ENCODE data around the gene EVA1A.
"Not testable (repeated sequence)": the region's sequence is repeated elsewhere in the genome, so short reads cannot be mapped to it uniquely, and the experiment has no call there.

EVA1A gene

GRCh38 chr2:75483878-75484277 lies 76.9 kb downstream of the EVA1A start:
- no peak for DNase-seq

- no peak for DNase-seq
Observed at GRCh38 chr2:75482398-75482797, 78.3 kb downstream of the EVA1A start.

- no peak for DNase-seq
Observed at GRCh38 chr2:75480971-75481836, 79.5 kb downstream of the EVA1A start.

GRCh38 chr2:75477696-75478095 lies 83.0 kb downstream of the EVA1A start:
- not testable (repeated sequence) for DNase-seq

- DNase-seq: peak; percentile 16
Observed at GRCh38 chr2:75476761-75477160, 84.0 kb downstream of the EVA1A start.

GRCh38 chr2:75475976-75476375 lies 84.8 kb downstream of the EVA1A start:
- peak; percentile 6 for DNase-seq

- DNase-seq: no peak
Observed at GRCh38 chr2:75475049-75475448, 85.7 kb downstream of the EVA1A start.

- no peak for DNase-seq
Observed at GRCh38 chr2:75474115-75474514, 86.6 kb downstream of the EVA1A start.

- no peak for DNase-seq
Observed at GRCh38 chr2:75466708-75467311, 93.9 kb downstream of the EVA1A start.

GRCh38 chr2:75465317-75465984 lies 95.3 kb downstream of the EVA1A start:
- DNase-seq: no peak

- peak; percentile 15 for DNase-seq
Observed at GRCh38 chr2:75464348-75464946, 96.3 kb downstream of the EVA1A start.

- DNase-seq: no peak
Observed at GRCh38 chr2:75462721-75463120, 98.0 kb downstream of the EVA1A start.

GRCh38 chr2:75462206-75462605 lies 98.5 kb downstream of the EVA1A start:
- DNase-seq: no peak

- no peak for DNase-seq
Observed at GRCh38 chr2:75460630-75461029, 100.1 kb downstream of the EVA1A start.

GRCh38 chr2:75459565-75460310 lies 101.0 kb downstream of the EVA1A start:
- DNase-seq: no peak

GRCh38 chr2:75458201-75458600 lies 102.5 kb downstream of the EVA1A start:
- no peak for DNase-seq

- DNase-seq: no peak
Observed at GRCh38 chr2:75456825-75457224, 103.9 kb downstream of the EVA1A start.

- DNase-seq: no peak
Observed at GRCh38 chr2:75456111-75456510, 104.6 kb downstream of the EVA1A start.

- no peak for DNase-seq
Observed at GRCh38 chr2:75454241-75454620, 106.5 kb downstream of the EVA1A start.

- no peak for DNase-seq
Observed at GRCh38 chr2:75453384-75454240, 107.1 kb downstream of the EVA1A start.

GRCh38 chr2:75450068-75450467 lies 110.7 kb downstream of the EVA1A start:
- DNase-seq: no peak
